ENCODE measurements around the gene PPP1R18. TPM values are rescaled to one million over a fixed set of nuclear protein-coding genes. Genes with fewer than 3 reads are reported as not detected.

PPP1R18 gene
- total and polyA plus RNA-seq, 9 of the 15 experiments (the other 6 are each of a cell fraction or from before 2014, with no cell fraction given), result 12.0 to 99.2 (median 42.6) TPM

DNA sequence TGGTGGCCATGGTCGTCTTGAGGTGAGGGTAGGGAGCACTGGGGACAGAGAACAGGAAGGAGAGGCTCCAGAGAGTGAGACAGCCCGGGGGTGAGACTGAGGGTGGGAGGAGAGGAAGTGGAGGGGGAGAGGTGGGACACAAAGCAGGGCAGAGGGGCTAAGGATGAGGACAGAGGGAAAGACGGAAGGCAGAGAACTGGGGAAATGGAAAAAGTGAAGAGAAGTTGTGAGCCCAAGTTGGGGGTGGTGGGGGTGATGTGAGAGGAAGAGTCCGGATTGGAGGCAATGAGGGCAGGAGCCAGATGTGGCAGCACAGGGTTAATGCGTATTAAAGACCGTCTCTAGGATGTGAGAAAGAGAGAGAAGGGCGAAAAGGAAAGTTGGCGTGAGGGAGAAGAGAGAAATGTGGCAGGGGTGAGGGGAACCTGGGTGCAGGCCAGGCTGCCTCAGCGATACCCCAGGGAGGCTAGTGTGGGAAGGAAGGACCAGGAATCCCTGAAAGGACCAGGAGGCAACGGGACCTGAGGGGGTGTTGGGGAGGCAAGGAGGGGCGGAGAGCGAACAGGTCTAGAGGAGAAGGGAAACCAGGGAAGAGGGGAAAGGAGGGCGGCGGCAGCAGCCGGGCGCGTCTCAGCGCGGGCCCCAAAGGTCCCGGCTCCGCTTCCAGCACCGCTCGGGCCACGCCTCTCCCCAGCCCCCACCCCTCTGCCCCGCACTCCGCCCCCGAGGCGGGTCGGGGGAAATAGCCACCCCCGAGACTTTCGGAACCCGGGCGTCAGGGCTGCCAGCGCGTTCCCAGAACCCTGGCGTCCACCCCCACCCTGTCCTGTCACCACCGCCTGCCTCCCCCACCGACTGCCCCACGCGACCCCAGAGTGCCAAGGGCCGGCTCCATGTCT, at the start of gene PPP1R18 (continued):
- TF ChIP-seq PCBP1 (IDR thresholded peaks at IDR 0.05; ENCODE audit: low read depth, low read length, poor library complexity, severe bottlenecking) (no peak), DMBX1 (CRISPR knock-in tag; IDR thresholded peaks at IDR 0.05; ENCODE audit: borderline replicate concordance) (no peak), FOXP1 (CRISPR knock-in tag; IDR thresholded peaks at IDR 0.05) (no peak), BACH1 (tag; IDR thresholded peaks at IDR 0.05) (no peak), RB1 (IDR thresholded peaks at IDR 0.05; ENCODE audit: low read depth) (peak; percentile 23; the same call in 1 of the 2 replicates), ZC3H11A (IDR thresholded peaks at IDR 0.05; ENCODE audit: low read depth, low read length) (no peak), POLR2A (conservative IDR thresholded peaks at IDR 0.05) (peak; percentile 64), COPS2 (conservative IDR thresholded peaks at IDR 0.05) (no peak), HLTF (IDR thresholded peaks at IDR 0.05) (peak; percentile 97), RAD51 (IDR thresholded peaks at IDR 0.05; ENCODE audit: borderline replicate concordance, low read depth) (no peak), CTBP1 (IDR thresholded peaks at IDR 0.05; ENCODE audit: borderline replicate concordance) (no peak), ZNF263 (CRISPR knock-in tag; IDR thresholded peaks at IDR 0.05; ENCODE audit: borderline replicate concordance) (peak; percentile 53; the same call in 1 of the 2 replicates), LARP7 (IDR thresholded peaks at IDR 0.05) (peak; percentile 93), CHD1 (IDR thresholded peaks at IDR 0.05; ENCODE audit: low read length) (no peak), SP2 (IDR thresholded peaks at IDR 0.05; ENCODE audit: extremely low read depth, low read depth, low read length, poor library complexity, severe bottlenecking) (no peak)
- TF ChIP-seq, protein P1, sequence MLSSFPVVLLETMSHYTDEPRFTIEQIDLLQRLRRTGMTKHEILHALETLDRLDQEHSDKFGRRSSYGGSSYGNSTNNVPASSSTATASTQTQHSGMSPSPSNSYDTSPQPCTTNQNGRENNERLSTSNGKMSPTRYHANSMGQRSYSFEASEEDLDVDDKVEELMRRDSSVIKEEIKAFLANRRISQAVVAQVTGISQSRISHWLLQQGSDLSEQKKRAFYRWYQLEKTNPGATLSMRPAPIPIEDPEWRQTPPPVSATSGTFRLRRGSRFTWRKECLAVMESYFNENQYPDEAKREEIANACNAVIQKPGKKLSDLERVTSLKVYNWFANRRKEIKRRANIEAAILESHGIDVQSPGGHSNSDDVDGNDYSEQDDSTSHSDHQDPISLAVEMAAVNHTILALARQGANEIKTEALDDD (IDR thresholded peaks at IDR 0.05), result no peak
- TF ChIP-seq, protein P2, sequence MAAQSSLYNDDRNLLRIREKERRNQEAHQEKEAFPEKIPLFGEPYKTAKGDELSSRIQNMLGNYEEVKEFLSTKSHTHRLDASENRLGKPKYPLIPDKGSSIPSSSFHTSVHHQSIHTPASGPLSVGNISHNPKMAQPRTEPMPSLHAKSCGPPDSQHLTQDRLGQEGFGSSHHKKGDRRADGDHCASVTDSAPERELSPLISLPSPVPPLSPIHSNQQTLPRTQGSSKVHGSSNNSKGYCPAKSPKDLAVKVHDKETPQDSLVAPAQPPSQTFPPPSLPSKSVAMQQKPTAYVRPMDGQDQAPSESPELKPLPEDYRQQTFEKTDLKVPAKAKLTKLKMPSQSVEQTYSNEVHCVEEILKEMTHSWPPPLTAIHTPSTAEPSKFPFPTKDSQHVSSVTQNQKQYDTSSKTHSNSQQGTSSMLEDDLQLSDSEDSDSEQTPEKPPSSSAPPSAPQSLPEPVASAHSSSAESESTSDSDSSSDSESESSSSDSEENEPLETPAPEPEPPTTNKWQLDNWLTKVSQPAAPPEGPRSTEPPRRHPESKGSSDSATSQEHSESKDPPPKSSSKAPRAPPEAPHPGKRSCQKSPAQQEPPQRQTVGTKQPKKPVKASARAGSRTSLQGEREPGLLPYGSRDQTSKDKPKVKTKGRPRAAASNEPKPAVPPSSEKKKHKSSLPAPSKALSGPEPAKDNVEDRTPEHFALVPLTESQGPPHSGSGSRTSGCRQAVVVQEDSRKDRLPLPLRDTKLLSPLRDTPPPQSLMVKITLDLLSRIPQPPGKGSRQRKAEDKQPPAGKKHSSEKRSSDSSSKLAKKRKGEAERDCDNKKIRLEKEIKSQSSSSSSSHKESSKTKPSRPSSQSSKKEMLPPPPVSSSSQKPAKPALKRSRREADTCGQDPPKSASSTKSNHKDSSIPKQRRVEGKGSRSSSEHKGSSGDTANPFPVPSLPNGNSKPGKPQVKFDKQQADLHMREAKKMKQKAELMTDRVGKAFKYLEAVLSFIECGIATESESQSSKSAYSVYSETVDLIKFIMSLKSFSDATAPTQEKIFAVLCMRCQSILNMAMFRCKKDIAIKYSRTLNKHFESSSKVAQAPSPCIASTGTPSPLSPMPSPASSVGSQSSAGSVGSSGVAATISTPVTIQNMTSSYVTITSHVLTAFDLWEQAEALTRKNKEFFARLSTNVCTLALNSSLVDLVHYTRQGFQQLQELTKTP (IDR thresholded peaks at IDR 0.05; ENCODE audit: low read depth in 1 of 2, partially characterized antibody in 2 of 2), result peak in 1 of 2 experiments; percentile 73
- TF ChIP-seq, protein P3, sequence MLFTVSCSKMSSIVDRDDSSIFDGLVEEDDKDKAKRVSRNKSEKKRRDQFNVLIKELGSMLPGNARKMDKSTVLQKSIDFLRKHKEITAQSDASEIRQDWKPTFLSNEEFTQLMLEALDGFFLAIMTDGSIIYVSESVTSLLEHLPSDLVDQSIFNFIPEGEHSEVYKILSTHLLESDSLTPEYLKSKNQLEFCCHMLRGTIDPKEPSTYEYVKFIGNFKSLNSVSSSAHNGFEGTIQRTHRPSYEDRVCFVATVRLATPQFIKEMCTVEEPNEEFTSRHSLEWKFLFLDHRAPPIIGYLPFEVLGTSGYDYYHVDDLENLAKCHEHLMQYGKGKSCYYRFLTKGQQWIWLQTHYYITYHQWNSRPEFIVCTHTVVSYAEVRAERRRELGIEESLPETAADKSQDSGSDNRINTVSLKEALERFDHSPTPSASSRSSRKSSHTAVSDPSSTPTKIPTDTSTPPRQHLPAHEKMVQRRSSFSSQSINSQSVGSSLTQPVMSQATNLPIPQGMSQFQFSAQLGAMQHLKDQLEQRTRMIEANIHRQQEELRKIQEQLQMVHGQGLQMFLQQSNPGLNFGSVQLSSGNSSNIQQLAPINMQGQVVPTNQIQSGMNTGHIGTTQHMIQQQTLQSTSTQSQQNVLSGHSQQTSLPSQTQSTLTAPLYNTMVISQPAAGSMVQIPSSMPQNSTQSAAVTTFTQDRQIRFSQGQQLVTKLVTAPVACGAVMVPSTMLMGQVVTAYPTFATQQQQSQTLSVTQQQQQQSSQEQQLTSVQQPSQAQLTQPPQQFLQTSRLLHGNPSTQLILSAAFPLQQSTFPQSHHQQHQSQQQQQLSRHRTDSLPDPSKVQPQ (CRISPR knock-in tag; IDR thresholded peaks at IDR 0.05; ENCODE audit: borderline replicate concordance), result no peak
- TF ChIP-seq, protein P4, sequence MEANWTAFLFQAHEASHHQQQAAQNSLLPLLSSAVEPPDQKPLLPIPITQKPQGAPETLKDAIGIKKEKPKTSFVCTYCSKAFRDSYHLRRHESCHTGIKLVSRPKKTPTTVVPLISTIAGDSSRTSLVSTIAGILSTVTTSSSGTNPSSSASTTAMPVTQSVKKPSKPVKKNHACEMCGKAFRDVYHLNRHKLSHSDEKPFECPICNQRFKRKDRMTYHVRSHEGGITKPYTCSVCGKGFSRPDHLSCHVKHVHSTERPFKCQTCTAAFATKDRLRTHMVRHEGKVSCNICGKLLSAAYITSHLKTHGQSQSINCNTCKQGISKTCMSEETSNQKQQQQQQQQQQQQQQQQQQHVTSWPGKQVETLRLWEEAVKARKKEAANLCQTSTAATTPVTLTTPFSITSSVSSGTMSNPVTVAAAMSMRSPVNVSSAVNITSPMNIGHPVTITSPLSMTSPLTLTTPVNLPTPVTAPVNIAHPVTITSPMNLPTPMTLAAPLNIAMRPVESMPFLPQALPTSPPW (CRISPR knock-in tag; IDR thresholded peaks at IDR 0.05), result peak; percentile 76
